NCI-H460 (cell line): Measurements from ENCODE around the gene ADIG. TPM values are rescaled to one million over a fixed set of nuclear protein-coding genes. Genes with fewer than 3 reads are reported as not detected.

Experiments
- DNase-seq: peaks from one replicate; pipeline ENCODE4 v3.0.0-alpha.2; 2016; ENCODE audit warnings: low read depth; ENCODE audit errors: extremely low read depth
- polyA plus RNA-seq: library from polyadenylated mRNA; depleted of rRNA; stranded (reverse); fragments of >200 nt; gene quantifications from 2 replicates; pipeline ENCODE4 v1.2.3, GENCODE V29; 2014; cell fraction: nucleus; rRNA removed
- total RNA-seq: library from RNA; depleted of rRNA; stranded (reverse); fragments of >200 nt; shearing (Covaris generic); gene quantifications from 2 replicates; pipeline ENCODE4 v1.2.3, GENCODE V29; 2014; rRNA removed

Gene ADIG
- total RNA-seq, result not detected in 2 replicates
- polyA plus RNA-seq, result not detected in 2 replicates

GRCh38 chr20:38581013-38581412 is at the start of gene ADIG:
Gene ADIG (plus strand): TSS chr20:38581197. CDS start chr20:38581251, 54 bp downstream.
- no peak for DNase-seq

- no peak for DNase-seq
Measured at GRCh38 chr20:38534756-38535155, 46.2 kb upstream of the ADIG start.

GRCh38 chr20:38536310-38536709 is 44.7 kb upstream of the ADIG start:
- DNase-seq, result no peak

- no peak for DNase-seq
Measured at GRCh38 chr20:38537176-38537575, 43.8 kb upstream of the ADIG start.

GRCh38 chr20:38538789-38539188 is 42.2 kb upstream of the ADIG start:
- no peak for DNase-seq

- DNase-seq, result no peak
Measured at GRCh38 chr20:38543014-38543906, 37.7 kb upstream of the ADIG start.

GRCh38 chr20:38545771-38546170 is 35.2 kb upstream of the ADIG start:
- DNase-seq, result no peak

GRCh38 chr20:38547288-38548085 is 33.5 kb upstream of the ADIG start:
- no peak for DNase-seq

GRCh38 chr20:38548356-38549083 is 32.5 kb upstream of the ADIG start:
- no peak for DNase-seq

- no peak for DNase-seq
Measured at GRCh38 chr20:38550274-38550673, 30.7 kb upstream of the ADIG start.

GRCh38 chr20:38551056-38551626 is 29.9 kb upstream of the ADIG start:
- no peak for DNase-seq

GRCh38 chr20:38554986-38555385 is 26.0 kb upstream of the ADIG start:
- DNase-seq, result no peak

- no peak for DNase-seq
Measured at GRCh38 chr20:38555395-38555794, 25.6 kb upstream of the ADIG start.

- no peak for DNase-seq
Measured at GRCh38 chr20:38557174-38557573, 23.8 kb upstream of the ADIG start.

- no peak for DNase-seq
Measured at GRCh38 chr20:38558596-38559360, 22.2 kb upstream of the ADIG start.

GRCh38 chr20:38559764-38560163 is 21.2 kb upstream of the ADIG start:
- no peak for DNase-seq

GRCh38 chr20:38563802-38564431 is 17.1 kb upstream of the ADIG start:
- DNase-seq, result no peak

GRCh38 chr20:38564680-38565079 is 16.3 kb upstream of the ADIG start:
- DNase-seq, result no peak

GRCh38 chr20:38566036-38566598 is 14.9 kb upstream of the ADIG start:
- no peak for DNase-seq
